Vagina (tissue), 2 donors: ENCODE results near the gene PPP6R2.

Experiments used
- POLR2A ChIP-seq, 2 donors: fragments of 450-650 bp; IDR thresholded peaks; one replicate each; pipeline ENCODE4 v1.6.1; 2017; ENCODE audit warnings: antibody characterized with exemption in 2 of 2, mild to moderate bottlenecking in 2 of 2, moderate library complexity in 2 of 2
- POLR2AphosphoS5 ChIP-seq, 2 donors: sonication (generic); formaldehyde crosslinking; IDR thresholded peaks; one replicate each; pipeline ENCODE4 v1.9.0; 2017; ENCODE audit warnings: antibody characterized with exemption in 2 of 2, mild to moderate bottlenecking in 2 of 2, low read depth in 1 of 2; ENCODE audit not compliant: insufficient read depth in 1 of 2
- TF ChIP-seq, protein P1 (sequence below), 3 experiments: fragments of 450-650 bp in 2 of 3; fragments of 200-600 bp in 1 of 3; sonication (generic) in 1 of 3; IDR thresholded peaks; one replicate each; pipeline ENCODE4 v1.5.1; 2017 to 2019; ENCODE audit warnings: antibody characterized with exemption in 3 of 3, mild to moderate bottlenecking in 2 of 3, moderate library complexity in 2 of 3

DNA sequence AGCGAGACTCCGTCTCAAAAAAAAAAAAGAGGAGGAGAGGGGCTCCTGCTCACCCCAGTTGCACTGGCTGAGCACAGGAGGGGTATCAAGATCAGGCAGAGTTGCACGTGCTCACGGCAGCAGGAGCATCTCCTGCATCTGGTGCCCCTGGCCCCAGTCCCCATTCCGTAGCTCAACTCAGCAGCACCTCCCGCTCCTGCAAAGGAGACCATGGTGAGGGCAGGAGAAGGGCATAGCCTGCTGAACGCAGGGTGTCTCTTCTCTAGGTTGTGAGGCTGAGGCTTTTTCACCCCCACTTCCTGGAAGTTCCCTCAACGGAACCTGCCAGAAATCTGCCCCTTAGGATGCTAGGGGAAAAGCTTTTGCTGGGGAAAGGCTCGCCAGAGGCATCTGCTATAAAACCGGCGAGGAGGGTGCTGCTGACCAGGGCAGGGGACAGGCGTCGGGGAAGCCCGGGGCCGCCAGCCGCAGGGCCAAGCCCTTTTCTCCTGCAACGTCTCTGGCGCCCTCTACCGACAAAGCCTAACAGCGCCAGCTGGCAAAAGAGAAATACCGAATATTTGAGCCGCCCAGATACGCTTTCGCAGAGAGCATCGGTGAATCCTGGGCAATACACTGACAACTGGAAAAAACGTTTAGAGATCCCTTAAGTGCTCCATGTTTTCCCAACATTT, 1.0 kb upstream of the PPP6R2 start:
- TF ChIP-seq, protein P1, sequence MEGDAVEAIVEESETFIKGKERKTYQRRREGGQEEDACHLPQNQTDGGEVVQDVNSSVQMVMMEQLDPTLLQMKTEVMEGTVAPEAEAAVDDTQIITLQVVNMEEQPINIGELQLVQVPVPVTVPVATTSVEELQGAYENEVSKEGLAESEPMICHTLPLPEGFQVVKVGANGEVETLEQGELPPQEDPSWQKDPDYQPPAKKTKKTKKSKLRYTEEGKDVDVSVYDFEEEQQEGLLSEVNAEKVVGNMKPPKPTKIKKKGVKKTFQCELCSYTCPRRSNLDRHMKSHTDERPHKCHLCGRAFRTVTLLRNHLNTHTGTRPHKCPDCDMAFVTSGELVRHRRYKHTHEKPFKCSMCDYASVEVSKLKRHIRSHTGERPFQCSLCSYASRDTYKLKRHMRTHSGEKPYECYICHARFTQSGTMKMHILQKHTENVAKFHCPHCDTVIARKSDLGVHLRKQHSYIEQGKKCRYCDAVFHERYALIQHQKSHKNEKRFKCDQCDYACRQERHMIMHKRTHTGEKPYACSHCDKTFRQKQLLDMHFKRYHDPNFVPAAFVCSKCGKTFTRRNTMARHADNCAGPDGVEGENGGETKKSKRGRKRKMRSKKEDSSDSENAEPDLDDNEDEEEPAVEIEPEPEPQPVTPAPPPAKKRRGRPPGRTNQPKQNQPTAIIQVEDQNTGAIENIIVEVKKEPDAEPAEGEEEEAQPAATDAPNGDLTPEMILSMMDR (IDR thresholded peaks at IDR 0.05) = peak; percentile 90 to 94 (median 94)
- TF ChIP-seq POLR2AphosphoS5 (IDR thresholded peaks at IDR 0.05; ENCODE audit: insufficient read depth in 1 of 2, low read depth in 1 of 2) (peak; percentile 45), POLR2A (IDR thresholded peaks at IDR 0.05) (no peak)
